Neural cell (in vitro differentiated cells): ENCODE results near the gene PRDM13. TPM values are rescaled to one million over a fixed set of nuclear protein-coding genes. Genes with fewer than 3 reads are reported as not detected.

Experiments
- H2AFZ ChIP-seq: fragments of 200-600, 300-800 bp; sonication (generic), shearing (Covaris generic); 2 replicates; pipeline ENCODE4 v1.6.0; 2014; ENCODE audit warnings: low read depth, mild to moderate bottlenecking, antibody characterized with exemption, low read length, moderate library complexity
- H3F3A ChIP-seq: fragments of 200-600 bp; shearing (Covaris generic); 2 replicates; pipeline ENCODE4 v1.6.1; 2016; ENCODE audit warnings: mild to moderate bottlenecking, moderate library complexity, mixed read lengths, antibody characterized with exemption, low read length; ENCODE audit not compliant: insufficient read depth, poor library complexity, severe bottlenecking
- H3K27ac ChIP-seq: fragments of 200-600, 300-800 bp; sonication (generic), shearing (Covaris generic); 2 replicates; pipeline ENCODE4 v1.5.1; 2014; ENCODE audit warnings: mild to moderate bottlenecking, low read length, moderate library complexity
- H3K27me3 ChIP-seq: fragments of 300-800, 200-600 bp; sonication (generic), shearing (Covaris generic); 2 replicates; pipeline ENCODE4 v1.6.0; 2014; ENCODE audit warnings: mild to moderate bottlenecking, low read depth, low read length, moderate library complexity; ENCODE audit not compliant: insufficient read depth
- H3K36me3 ChIP-seq: fragments of 300-800, 200-600 bp; sonication (generic), shearing (Covaris generic); 2 replicates; pipeline ENCODE4 v1.5.1; 2014; ENCODE audit warnings: mild to moderate bottlenecking, antibody characterized with exemption, low read length, moderate library complexity; ENCODE audit not compliant: insufficient read depth
- H3K4me2 ChIP-seq: fragments of 300-800, 200-600 bp; sonication (generic), shearing (Covaris generic); 2 replicates; pipeline ENCODE4 v1.6.0; 2014; ENCODE audit warnings: mild to moderate bottlenecking, low read length
- H3K4me3 ChIP-seq: fragments of 300-800, 200-600 bp; sonication (generic), shearing (Covaris generic); 2 replicates; pipeline ENCODE4 v1.5.1; 2014; ENCODE audit warnings: mild to moderate bottlenecking, low read length, moderate library complexity
- H3K79me2 ChIP-seq: fragments of 200-600 bp; shearing (Covaris generic); replicated peaks from 2 replicates; pipeline ENCODE4 v1.6.0; 2014; ENCODE audit warnings: mild to moderate bottlenecking, low read length, moderate library complexity; ENCODE audit not compliant: insufficient read depth
- H3K9ac ChIP-seq: fragments of 300-800, 200-600 bp; sonication (generic), shearing (Covaris generic); 2 replicates; pipeline ENCODE4 v1.6.1; 2016; ENCODE audit warnings: mild to moderate bottlenecking, low read length, mixed read lengths
- H3K9me2 ChIP-seq: fragments of 200-600 bp; shearing (Covaris generic); 2 replicates; pipeline ENCODE4 v1.6.1; 2016; ENCODE audit warnings: mild to moderate bottlenecking, low read length, mixed read lengths; ENCODE audit not compliant: insufficient read depth
- H3K9me3 ChIP-seq: fragments of 200-600, 300-800 bp; sonication (generic), shearing (Covaris generic); 2 replicates; pipeline ENCODE4 v1.6.1; 2016; ENCODE audit warnings: mild to moderate bottlenecking, mixed run types, low read length, moderate library complexity, mixed read lengths
- H4K20me1 ChIP-seq: fragments of 200-600 bp; shearing (Covaris generic); 2 replicates; pipeline ENCODE4 v1.6.1; 2016; ENCODE audit warnings: mild to moderate bottlenecking, mixed run types; ENCODE audit not compliant: insufficient read depth
- CTCF ChIP-seq: fragments of 450-650 bp; IDR thresholded peaks from 2 replicates; pipeline ENCODE4 v1.5.1; 2014; ENCODE audit warnings: antibody characterized with exemption, mild to moderate bottlenecking, moderate library complexity; ENCODE audit not compliant: poor library complexity, severe bottlenecking
- EP300 ChIP-seq: fragments of 450-650 bp; conservative IDR thresholded peaks from 2 replicates; pipeline ENCODE4 v1.6.1; 2014; ENCODE audit warnings: antibody characterized with exemption, mild to moderate bottlenecking, moderate library complexity; ENCODE audit not compliant: poor library complexity, severe bottlenecking
- MXI1 ChIP-seq: fragments of 450-650 bp; conservative IDR thresholded peaks from 2 replicates; pipeline ENCODE4 v1.6.1; 2014; ENCODE audit warnings: antibody characterized with exemption, mild to moderate bottlenecking; ENCODE audit not compliant: poor library complexity, severe bottlenecking
- SMC3 ChIP-seq: fragments of 450-650 bp; conservative IDR thresholded peaks from 2 replicates; pipeline ENCODE4 v1.6.1; 2014; ENCODE audit warnings: antibody characterized with exemption, mild to moderate bottlenecking, moderate library complexity; ENCODE audit not compliant: poor library complexity
- TAF1 ChIP-seq: IDR thresholded peaks from 2 replicates; pipeline ENCODE4 v1.6.1; 2012; ENCODE audit warnings: low read depth
- polyA plus RNA-seq: library from polyadenylated mRNA; depleted of rRNA; stranded (reverse); fragments of >200 nt; gene quantifications from 2 replicates; pipeline ENCODE4 v1.2.3, GENCODE V29; 2014
- small RNA-seq, 3 experiments: library from RNA; depleted of rRNA; stranded (forward); fragments of <200 nt; gene quantifications; one replicate each; pipeline ENCODE3, GENCODE V24; 2012
- TF ChIP-seq, protein P1 (sequence below): IDR thresholded peaks from 2 replicates; pipeline ENCODE4 v1.6.1; 2012; ENCODE audit warnings: borderline replicate concordance

Gene PRDM13
- polyA plus RNA-seq, 1 donor from 2014 or later, result not detected

- Histone ChIP-seq H3K79me2 (no peaks in the 10 kb centered on the region), H3K27ac (no peak overlapping the region)
- TF ChIP-seq EP300 (no peak), MXI1 (no peak), TAF1 (no peak), SMC3 (no peak)
- TF ChIP-seq, protein P1, sequence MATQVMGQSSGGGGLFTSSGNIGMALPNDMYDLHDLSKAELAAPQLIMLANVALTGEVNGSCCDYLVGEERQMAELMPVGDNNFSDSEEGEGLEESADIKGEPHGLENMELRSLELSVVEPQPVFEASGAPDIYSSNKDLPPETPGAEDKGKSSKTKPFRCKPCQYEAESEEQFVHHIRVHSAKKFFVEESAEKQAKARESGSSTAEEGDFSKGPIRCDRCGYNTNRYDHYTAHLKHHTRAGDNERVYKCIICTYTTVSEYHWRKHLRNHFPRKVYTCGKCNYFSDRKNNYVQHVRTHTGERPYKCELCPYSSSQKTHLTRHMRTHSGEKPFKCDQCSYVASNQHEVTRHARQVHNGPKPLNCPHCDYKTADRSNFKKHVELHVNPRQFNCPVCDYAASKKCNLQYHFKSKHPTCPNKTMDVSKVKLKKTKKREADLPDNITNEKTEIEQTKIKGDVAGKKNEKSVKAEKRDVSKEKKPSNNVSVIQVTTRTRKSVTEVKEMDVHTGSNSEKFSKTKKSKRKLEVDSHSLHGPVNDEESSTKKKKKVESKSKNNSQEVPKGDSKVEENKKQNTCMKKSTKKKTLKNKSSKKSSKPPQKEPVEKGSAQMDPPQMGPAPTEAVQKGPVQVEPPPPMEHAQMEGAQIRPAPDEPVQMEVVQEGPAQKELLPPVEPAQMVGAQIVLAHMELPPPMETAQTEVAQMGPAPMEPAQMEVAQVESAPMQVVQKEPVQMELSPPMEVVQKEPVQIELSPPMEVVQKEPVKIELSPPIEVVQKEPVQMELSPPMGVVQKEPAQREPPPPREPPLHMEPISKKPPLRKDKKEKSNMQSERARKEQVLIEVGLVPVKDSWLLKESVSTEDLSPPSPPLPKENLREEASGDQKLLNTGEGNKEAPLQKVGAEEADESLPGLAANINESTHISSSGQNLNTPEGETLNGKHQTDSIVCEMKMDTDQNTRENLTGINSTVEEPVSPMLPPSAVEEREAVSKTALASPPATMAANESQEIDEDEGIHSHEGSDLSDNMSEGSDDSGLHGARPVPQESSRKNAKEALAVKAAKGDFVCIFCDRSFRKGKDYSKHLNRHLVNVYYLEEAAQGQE, result no peak
Observed at GRCh38 chr6:99661870-99662269, 55.2 kb downstream of the PRDM13 start.

GRCh38 chr6:99662616-99663015 lies 56.0 kb downstream of the PRDM13 start:
- Histone ChIP-seq H3K9me3 (no peaks in the 10 kb centered on the region), H3K27me3 (no peaks in the 10 kb centered on the region), H3K9ac (no peak overlapping the region), H3K4me3 (no peak overlapping the region), H3K79me2 (no peaks in the 10 kb centered on the region), H4K20me1 (no peaks in the 10 kb centered on the region), H3K27ac (no peak overlapping the region), H3K36me3 (no peaks in the 10 kb centered on the region), H2AFZ (no peak overlapping the region), H3F3A (no peaks in the 10 kb centered on the region), H3K4me2 (no peak overlapping the region), H3K9me2 (no peaks in the 10 kb centered on the region)
- TF ChIP-seq SMC3 (no peak), EP300 (no peak), CTCF (no peak)

More at GRCh38 chr6:99661870-99662269, 55.2 kb downstream of the PRDM13 start:
- H3K27me3 ChIP-seq, result no peaks in the 10 kb centered on the region
- H3K36me3 ChIP-seq, result no peaks in the 10 kb centered on the region
- H3K9me3 ChIP-seq, result no peaks in the 10 kb centered on the region
- no peaks in the 10 kb centered on the region for H3F3A ChIP-seq
- no peaks in the 10 kb centered on the region for H4K20me1 ChIP-seq
- H2AFZ ChIP-seq, result no peak overlapping the region
- no peak overlapping the region for H3K9ac ChIP-seq
- no peak overlapping the region for H3K4me2 ChIP-seq
- no peak overlapping the region for H3K4me3 ChIP-seq
- no peaks in the 10 kb centered on the region for H3K9me2 ChIP-seq

Small RNA genes lying within 50 kb of the gene (small RNA-seq; reads per million reads assigned to genes)
- 0 to 1.2 (median 0) reads per million in 3 experiments for gene RF00019

Other genes with a start within 250 kb of the PRDM13 start
- gene COQ3, start 212.6 kb upstream of the PRDM13 start, polyA plus RNA-seq, result 23.0 and 23.5 TPM in 2 replicates
- gene PNISR, start 181.5 kb upstream of the PRDM13 start, polyA plus RNA-seq, result 350 and 391 TPM in 2 replicates
- gene USP45, start 91.4 kb upstream of the PRDM13 start, polyA plus RNA-seq, result 5.7 and 6.2 TPM in 2 replicates
- gene CCNC, start 38.2 kb upstream of the PRDM13 start, polyA plus RNA-seq, result 111 and 117 TPM in 2 replicates